ENCODE data around the gene AMPH.

DNA sequence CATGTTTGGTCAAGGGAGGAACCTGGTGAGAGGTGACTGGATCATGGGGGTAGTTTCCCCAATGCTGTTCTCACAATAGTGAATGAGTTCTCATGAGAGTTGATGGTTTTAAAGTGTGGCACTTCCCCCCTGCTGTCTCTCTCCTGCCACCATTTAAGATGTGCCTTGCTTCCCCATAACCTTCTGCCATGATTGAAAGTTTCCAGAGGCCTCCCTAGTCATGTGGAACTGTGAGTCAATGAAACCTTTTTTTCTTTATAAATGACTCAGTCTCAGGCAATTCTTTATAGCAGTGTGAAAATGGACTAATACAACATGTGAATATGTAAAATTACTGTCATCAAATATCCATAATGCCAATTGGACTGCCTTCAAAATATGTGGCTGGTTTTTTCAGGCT is 192.2 kb downstream of the AMPH start:
- TF ChIP-seq CTCF (IDR thresholded peaks at IDR 0.05; ENCODE audit: low read depth, low read length) (no peak), EZH2phosphoT487 (IDR thresholded peaks at IDR 0.05; ENCODE audit: low read depth) (no peak)
